Upper lobe of left lung (tissue), 4 donors: ENCODE measurements around the gene HAVCR1.

Source experiments
- CTCF ChIP-seq, 6 experiments: fragments of 450-650 bp in 4 of 6; fragments of 200-600 bp in 2 of 6; sonication (generic) in 2 of 6; IDR thresholded peaks; one replicate each; pipeline ENCODE4 v1.5.1; 2016 to 2019; ENCODE audit warnings: antibody characterized with exemption in 6 of 6
- POLR2A ChIP-seq, 4 donors: fragments of 450-650 bp; IDR thresholded peaks; one replicate each; pipeline ENCODE4 v1.5.1; 2016 to 2017; ENCODE audit warnings: antibody characterized with exemption in 4 of 4, mild to moderate bottlenecking in 2 of 4

GRCh38 chr5:157068339-157068738 is 9.4 kb upstream of the HAVCR1 start:
- TF ChIP-seq CTCF (IDR thresholded peaks at IDR 0.05) (no peak), POLR2A (IDR thresholded peaks at IDR 0.05) (no peak)
